Nephron (organoid): ENCODE data around the gene TXNRD2.

Source experiments
- H3K27ac Mint-ChIP-seq, 3 experiments: 2 replicates each; pipeline ENCODE4 v1.8.0; 2020; ENCODE audit warnings: mixed read lengths in 3 of 3, mild to moderate bottlenecking in 2 of 3, moderate library complexity in 1 of 3
- H3K27me3 Mint-ChIP-seq: 2 replicates; pipeline ENCODE4 v1.8.0; 2021; ENCODE audit warnings: low read depth, mild to moderate bottlenecking, moderate library complexity, mixed read lengths
- H3K36me3 Mint-ChIP-seq: 2 replicates; pipeline ENCODE4 v1.8.0; 2020; ENCODE audit warnings: low read depth, mixed read lengths
- H3K4me1 Mint-ChIP-seq: 2 replicates; pipeline ENCODE4 v1.8.0; 2020; ENCODE audit warnings: mixed read lengths
- H3K4me3 Mint-ChIP-seq, 3 experiments: 2 replicates each; pipeline ENCODE4 v1.8.0; 2020; ENCODE audit warnings: mild to moderate bottlenecking in 3 of 3, mixed read lengths in 3 of 3, moderate library complexity in 2 of 3
- H3K9me3 Mint-ChIP-seq: 2 replicates; pipeline ENCODE4 v1.8.0; 2020; ENCODE audit warnings: mixed read lengths
- TF ChIP-seq, protein P1 (sequence below), 3 experiments: fragments of 200-600 bp; sonication (generic); IDR thresholded peaks; one replicate each; pipeline ENCODE4 v1.5.0; 2021; ENCODE audit warnings: antibody characterized with exemption in 3 of 3; ENCODE audit not compliant: unreplicated experiment in 3 of 3

TXNRD2 gene

DNA sequence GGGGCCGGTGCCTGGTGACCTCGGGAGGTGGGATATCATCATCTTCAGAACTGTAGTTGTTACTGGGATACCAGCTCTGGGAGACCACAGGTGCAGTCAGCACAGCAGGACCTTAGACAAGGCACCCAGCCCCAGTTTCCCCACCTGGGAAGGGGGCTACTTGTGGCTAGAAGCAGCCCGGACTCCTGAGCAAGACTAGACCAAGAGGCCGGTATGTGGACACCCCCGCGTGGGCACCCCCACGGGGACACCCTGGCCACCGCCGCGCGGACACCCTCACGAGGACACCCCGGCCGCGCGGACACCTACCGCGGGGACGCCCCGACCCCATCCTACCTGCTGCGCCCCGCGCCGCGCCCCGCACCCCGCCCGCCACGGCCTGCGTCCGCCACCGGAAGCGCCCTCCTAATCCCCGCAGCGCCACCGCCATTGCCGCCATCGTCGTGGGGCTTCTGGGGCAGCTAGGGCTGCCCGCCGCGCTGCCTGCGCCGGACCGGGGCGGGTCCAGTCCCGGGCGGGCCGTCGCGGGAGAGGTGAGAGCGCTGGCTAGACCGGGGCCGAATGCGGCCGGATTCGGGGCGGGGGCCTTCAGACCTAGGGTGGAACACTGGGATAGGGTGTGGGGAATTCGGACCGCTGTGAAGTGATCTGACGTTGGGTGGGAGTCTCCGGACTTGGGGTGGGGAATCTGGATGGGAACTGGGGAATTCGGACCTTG, at the start of gene TXNRD2, which contains the start of gene COMT:
Gene TXNRD2, minus strand, starts transcription at position 454 of the 718 bp plus-strand sequence. Its CDS starts 15 bp downstream, at position 439.
Gene COMT, plus strand, starts transcription at position 408 of the 718 bp plus-strand sequence. CDS start 20,755 bp downstream, outside the sequence.
- H3K4me3 Mint-ChIP-seq = peak within 1 kb of the TSS; percentile 91 to 98 (median 93)
- peak within 1 kb of the TSS; percentile 99 to 100 (median 100) for H3K27ac Mint-ChIP-seq
- H3K4me1 Mint-ChIP-seq = peaks cover 44% of the 10 kb centered on the region
- H3K36me3 Mint-ChIP-seq = peaks cover 28% of the 10 kb centered on the region
- TF ChIP-seq, protein P1, sequence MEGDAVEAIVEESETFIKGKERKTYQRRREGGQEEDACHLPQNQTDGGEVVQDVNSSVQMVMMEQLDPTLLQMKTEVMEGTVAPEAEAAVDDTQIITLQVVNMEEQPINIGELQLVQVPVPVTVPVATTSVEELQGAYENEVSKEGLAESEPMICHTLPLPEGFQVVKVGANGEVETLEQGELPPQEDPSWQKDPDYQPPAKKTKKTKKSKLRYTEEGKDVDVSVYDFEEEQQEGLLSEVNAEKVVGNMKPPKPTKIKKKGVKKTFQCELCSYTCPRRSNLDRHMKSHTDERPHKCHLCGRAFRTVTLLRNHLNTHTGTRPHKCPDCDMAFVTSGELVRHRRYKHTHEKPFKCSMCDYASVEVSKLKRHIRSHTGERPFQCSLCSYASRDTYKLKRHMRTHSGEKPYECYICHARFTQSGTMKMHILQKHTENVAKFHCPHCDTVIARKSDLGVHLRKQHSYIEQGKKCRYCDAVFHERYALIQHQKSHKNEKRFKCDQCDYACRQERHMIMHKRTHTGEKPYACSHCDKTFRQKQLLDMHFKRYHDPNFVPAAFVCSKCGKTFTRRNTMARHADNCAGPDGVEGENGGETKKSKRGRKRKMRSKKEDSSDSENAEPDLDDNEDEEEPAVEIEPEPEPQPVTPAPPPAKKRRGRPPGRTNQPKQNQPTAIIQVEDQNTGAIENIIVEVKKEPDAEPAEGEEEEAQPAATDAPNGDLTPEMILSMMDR (IDR thresholded peaks at IDR 0.05; ENCODE audit: unreplicated experiment in 3 of 3) = no peak
- H3K27me3 Mint-ChIP-seq = no peaks in the 10 kb centered on the region
- H3K9me3 Mint-ChIP-seq = peaks cover 15% of the 10 kb centered on the region

DNA sequence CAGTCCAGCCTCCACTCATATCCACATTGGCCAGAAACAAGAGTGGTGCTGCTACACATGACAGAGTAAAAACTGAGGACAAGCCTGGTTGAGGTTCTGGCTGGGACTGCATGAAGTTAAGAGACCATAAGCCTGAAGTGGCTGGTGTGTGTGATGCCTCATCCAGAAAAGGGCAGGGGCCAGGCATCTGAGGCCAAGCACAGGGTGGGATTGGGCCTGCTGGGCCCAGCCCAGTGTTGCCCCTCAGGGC, 49.7 kb upstream of the TXNRD2 start:
- Mint-ChIP-seq H3K4me3 (no peak overlapping the region), H3K36me3 (no peaks in the 10 kb centered on the region), H3K4me1 (peaks cover 21% of the 10 kb centered on the region), H3K27ac (no peak overlapping the region), H3K27me3 (peaks cover 9% of the 10 kb centered on the region), H3K9me3 (no peaks in the 10 kb centered on the region)
- TF ChIP-seq, protein P1 (IDR thresholded peaks at IDR 0.05; ENCODE audit: unreplicated experiment in 3 of 3) = no peak

DNA sequence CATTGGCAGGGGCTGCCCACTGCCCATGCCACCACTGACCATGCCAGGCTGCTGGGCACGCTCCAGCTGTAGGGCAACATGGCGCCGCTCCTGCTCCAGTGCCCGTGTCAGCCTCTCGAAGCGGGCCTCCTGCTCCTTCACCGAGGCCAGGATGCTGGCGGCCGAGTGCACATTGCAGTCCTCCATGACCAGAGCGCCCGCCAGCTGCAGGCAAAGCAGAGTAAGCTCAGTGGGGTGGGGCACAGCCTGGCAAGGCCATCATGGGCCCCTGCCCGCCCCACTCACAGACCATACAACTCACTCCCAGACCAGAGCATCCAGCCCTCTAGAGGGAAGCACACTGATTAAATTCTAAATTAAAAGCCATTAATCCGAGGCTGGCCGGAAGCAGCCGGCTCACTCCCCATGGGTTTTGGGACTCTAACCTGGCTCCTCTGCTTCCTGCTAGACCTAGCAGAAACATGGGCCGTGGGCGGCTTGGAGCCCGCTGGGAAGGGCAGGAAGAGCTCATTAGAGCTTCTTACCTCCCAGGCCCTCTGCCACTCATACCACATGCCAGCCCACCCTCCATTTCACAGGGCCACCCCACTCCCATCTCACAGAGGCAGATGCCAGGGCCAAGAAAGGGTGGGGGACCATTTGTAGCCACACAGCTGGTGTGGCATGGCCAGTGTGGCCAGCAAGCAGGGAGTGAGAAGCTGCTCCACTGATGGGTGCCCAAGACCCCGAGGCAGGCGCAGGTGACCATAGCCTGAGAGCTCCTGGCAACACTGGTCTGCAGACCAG, 49.2 kb upstream of the TXNRD2 start:
- Mint-ChIP-seq H3K9me3 (no peaks in the 10 kb centered on the region), H3K27me3 (peaks cover 9% of the 10 kb centered on the region), H3K27ac (no peak overlapping the region), H3K4me3 (no peak overlapping the region), H3K4me1 (peaks cover 22% of the 10 kb centered on the region), H3K36me3 (no peaks in the 10 kb centered on the region)
- TF ChIP-seq, protein P1 (IDR thresholded peaks at IDR 0.05; ENCODE audit: unreplicated experiment in 3 of 3) = no peak

DNA sequence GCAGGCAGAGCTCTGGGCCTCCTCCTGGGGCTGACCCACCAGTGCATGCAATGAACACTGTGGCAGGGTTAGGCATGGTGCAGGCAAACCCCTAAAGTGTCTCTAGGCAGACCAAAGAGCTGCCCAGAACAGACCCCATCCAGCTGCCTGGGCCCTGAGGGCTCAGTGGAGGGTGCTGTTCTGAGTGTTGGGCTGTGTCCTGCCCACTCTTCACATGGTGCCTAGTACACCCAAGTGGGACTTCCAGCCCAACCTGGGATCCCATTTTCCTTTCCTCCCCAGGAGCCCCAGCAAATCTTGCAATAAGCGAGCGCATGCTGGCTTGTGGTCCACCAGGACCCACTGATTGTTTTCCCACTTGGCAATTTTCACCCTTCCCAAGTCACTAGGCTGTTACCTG, 48.6 kb upstream of the TXNRD2 start:
- H3K27me3 Mint-ChIP-seq = peaks cover 4% of the 10 kb centered on the region
- TF ChIP-seq, protein P1 (IDR thresholded peaks at IDR 0.05; ENCODE audit: unreplicated experiment in 3 of 3) = no peak
- no peak overlapping the region for H3K4me3 Mint-ChIP-seq
- H3K4me1 Mint-ChIP-seq = peaks cover 19% of the 10 kb centered on the region
- no peaks in the 10 kb centered on the region for H3K9me3 Mint-ChIP-seq
- H3K36me3 Mint-ChIP-seq = no peaks in the 10 kb centered on the region
- H3K27ac Mint-ChIP-seq = no peak overlapping the region

DNA sequence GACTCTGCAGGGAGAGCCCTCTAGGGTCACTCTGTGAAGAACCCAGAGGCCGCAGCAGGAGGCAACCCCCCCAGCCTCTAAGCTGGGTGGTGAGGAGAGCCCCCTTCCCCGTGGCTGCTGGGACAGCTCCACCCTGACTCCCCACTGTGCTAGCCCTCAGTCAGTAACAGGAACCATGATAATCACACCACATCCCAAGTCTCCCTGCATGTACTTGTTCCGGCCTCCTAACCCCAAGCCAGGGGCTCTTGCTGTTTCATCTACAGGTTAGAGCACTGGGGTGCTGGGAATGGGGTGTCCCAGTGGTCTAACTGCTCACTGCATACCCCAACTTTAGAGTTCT, 48.1 kb upstream of the TXNRD2 start:
- Mint-ChIP-seq H3K27ac (no peak overlapping the region), H3K4me1 (peaks cover 14% of the 10 kb centered on the region), H3K27me3 (peaks cover 3% of the 10 kb centered on the region), H3K36me3 (no peaks in the 10 kb centered on the region), H3K9me3 (no peaks in the 10 kb centered on the region), H3K4me3 (peak overlapping the region; percentile 35 to 60 (median 51))
- TF ChIP-seq, protein P1 (IDR thresholded peaks at IDR 0.05; ENCODE audit: unreplicated experiment in 3 of 3) = no peak
